Fibroblast of skin of left biceps (primary cell): ENCODE measurements around the gene ARHGAP18.

Experiments used
- DNase-seq, 2 experiments: peaks; one replicate each; pipeline ENCODE4 v3.0.0-alpha.2; 2013; ENCODE audit warnings: low read depth in 2 of 2

Gene ARHGAP18

DNA sequence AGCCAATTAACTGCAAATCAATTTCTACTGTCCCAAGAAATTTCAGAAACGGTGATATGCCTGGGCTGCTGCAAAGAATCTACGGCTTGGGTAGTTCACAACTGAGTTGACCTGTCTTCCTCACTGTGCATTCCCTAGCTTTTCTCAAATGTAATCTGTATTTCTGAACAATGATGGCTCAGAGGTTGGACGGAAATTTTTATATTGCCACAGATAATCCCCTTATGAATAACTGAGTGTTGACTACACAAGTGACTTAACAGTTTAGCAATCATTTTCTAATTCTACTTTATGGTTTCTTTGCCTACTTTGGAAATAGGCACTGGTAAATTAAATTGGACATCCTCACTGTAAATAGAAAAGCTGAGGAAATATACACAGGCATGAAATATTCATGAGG, 94.5 kb downstream of the ARHGAP18 start:
- no peak for DNase-seq

- no peak for DNase-seq
Observed at GRCh38 chr6:129615020-129615419, 95.0 kb downstream of the ARHGAP18 start.

DNA sequence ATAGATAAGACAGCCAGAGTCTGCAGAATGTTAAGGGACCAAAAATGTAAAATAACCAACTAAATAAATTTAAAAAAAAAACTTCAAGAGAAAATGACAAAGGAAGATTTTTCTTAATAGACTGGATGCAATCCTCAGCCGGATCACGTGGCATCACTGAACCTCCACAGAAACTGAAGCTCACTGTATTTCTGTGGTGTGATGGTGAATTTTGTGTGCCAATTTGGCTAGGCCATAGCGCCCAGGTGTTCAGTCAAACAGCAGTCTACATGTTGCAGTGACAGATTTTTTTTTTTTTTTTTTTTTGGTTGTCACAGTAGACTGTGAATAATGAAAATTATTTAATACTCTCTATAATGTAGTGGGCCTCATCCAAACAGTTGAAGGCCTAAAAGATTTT, 95.5 kb downstream of the ARHGAP18 start:
- DNase-seq, result no peak

GRCh38 chr6:129612440-129612839, 97.5 kb downstream of the ARHGAP18 start:
- no peak for DNase-seq

DNA sequence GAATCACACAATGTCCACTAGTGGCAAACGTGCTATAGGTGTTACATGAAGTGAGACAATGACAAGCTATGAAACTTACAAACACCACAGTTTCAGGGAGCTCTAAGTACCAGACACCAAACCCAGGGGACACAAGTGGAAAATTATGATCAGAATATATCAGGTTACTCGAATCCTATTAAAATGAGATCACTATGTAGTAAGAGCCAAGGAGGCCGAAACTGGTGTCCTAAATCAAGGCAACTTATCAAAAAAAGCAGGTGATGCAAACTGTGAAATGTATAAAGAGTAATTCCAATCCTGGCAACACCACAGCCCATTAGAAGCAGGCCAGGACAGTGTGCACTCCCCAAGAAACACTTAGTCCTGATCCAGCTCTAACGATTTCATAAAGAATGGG, 100.3 kb downstream of the ARHGAP18 start:
- DNase-seq, result no peak

DNA sequence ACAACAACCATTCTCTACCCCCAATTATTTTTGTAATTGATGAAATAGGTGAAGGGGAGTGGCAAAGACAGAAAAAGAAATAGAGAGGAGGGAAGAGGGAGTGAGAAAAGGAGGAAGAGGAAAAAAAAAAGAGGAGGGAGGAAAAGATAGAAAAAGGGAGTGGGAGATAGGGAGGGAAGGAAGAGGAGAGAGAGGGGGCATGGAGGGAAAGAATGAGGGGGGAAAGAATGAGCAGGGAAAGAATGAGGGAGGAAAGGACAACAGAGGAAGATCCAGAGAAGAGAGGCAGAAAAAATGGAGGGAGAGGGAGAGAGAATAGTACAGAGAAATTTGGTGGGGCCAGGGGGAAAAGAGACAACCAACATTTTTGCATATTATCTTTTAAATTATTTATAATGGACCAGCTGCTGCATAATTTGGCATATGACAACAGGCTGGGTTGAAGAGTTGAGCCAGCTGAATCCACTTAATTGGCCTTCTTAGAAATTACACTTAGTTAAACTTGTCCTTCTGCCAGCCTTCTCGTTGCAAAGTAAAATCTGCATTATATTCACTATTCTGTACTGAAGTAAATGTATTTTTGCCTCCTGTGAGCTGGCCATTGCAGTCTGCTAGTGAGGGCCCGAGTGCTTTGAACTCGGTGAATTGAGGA, 101.0 kb downstream of the ARHGAP18 start:
- DNase-seq, result no peak

GRCh38 chr6:129607581-129608186, 102.3 kb downstream of the ARHGAP18 start:
- DNase-seq, result no peak

DNA sequence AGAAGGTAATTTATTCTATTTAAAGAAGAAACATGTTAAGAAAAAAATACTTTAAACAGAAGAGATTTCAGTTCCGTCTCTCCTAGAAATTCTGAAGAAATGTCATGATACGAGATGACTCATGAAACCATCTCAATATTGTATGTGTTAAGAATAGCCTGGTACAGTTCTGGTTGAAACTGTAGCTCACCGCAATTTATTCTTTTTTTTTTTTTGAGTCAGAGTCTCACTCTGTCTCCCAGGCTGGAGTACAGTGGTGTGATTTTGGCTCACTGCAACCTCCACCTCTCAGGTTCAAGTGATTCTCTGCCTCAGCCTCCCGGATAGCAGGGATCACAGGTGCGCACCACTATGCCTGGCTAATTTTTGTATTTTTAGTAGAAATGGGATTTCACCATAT, 103.3 kb downstream of the ARHGAP18 start:
- DNase-seq, result no peak

DNA sequence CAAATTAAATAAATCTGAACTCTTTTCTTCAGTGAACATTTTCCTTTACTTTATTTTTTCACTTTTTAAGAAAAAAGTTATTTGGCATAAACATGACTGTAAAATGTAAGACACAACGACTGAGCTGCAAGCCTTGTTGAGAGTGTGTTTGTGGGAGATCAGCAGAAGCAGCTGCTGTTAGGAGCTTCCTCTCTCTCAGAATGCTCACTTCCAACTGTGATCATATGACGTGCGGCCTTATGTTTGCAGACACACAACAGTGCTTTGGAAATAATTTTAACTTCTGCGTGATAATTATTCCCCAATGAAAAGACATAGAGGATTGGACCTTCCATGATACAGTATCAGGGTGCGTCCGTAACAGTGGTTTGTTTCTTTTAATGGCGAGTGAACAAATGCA, 104.0 kb downstream of the ARHGAP18 start:
- no peak for DNase-seq

DNA sequence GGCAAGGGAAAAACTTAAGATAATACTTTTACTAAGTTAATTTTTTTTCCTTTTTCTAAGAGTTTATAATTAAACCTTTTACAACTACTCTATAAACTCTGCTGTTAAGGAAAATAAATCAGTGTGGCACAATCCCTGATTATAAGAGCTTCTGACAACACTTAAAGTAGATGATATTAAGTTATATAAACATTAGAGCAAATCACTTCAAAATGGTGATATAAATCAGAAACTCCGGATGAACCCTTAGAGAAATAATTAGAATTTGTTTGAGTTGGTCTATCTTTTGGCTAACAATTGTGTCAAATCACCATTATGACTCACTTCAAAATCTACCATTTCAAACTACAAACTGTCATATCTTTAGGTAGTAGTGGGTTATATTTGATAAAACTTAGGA, 104.9 kb downstream of the ARHGAP18 start:
- DNase-seq, result no peak

GRCh38 chr6:129604321-129604720, 105.7 kb downstream of the ARHGAP18 start:
- DNase-seq, result no peak

DNA sequence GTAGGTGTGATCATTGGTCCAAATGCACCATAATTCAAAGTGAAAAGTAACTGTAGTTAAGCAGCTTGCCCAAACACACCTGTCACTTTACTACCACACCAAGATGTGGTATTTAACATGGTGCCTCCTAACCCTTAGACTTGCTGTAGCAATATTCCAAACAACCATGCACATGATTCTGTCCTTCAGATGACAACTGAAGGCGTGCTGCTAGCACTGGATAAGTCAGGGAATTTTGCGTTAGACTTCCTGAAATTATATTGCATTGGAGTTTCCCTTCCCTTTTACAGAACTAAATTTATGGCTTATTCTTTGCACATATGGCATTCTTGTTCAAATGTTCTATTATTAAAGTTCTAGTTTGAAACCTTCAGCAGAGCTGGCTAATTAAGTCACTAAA, 106.2 kb downstream of the ARHGAP18 start:
- no peak for DNase-seq

- no peak for DNase-seq
Observed at GRCh38 chr6:129601323-129601722, 108.7 kb downstream of the ARHGAP18 start.

DNA sequence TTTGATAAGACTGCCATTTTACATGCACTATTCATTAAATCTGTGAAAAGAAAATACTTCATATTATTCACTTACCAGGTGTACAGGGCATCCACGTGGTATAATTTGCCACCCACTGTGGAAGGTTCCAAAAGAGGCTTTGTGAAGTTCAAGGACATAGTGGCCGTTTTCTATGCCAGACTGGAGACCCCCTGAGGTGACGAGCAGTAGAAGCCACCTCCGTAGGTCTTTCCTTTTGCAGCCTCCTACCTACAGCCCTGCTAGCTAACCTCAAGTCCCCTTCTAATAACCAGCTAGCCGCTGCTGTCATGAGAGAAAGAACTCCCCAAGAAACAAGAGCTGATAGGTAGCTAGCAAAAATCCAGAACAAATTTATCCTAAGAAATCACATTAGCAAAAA, 110.5 kb downstream of the ARHGAP18 start:
- DNase-seq, result no peak

DNA sequence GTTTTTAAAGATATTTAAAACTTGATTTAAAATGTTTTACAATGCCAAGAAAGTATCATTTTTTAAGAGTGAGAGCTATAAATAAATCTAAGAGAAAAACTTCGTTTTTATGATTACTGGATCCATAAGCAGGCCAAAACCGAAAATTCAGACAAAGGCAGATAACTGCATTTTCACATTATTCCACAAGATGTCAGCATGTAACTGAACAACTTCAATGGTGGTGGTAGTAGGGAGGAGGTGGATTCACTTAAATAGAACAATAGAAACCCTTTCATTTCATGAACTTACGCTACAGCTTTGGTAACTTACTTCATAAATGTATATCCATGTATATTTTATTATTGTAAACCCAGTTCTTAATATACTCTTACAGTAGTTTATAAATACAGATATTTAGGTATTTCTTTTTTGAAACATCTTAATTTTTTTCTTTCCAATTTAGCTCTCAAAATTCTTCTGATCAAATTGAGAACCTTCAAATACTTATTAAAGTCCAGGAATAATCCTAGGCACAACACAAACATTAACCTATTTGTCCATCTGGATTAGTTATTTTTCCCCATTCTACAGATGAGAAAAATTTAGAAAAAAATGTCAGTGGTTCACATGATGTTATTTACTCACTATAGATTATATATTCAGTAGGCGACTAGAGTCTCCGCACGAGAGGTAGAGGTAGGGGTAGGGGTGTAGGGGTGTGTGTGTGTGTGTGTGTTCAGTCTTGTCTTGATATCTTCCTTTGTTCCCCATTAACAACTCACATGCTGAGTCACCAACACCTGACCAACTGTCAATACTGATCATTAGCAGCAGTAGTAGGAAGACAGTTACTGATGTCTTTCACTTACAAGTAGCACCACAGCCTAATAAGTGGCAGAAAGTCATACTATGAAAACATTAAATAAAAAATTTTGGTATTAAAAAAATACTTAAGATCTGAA, 111.5 kb downstream of the ARHGAP18 start:
- peak; percentile 40 to 44 for DNase-seq

DNA sequence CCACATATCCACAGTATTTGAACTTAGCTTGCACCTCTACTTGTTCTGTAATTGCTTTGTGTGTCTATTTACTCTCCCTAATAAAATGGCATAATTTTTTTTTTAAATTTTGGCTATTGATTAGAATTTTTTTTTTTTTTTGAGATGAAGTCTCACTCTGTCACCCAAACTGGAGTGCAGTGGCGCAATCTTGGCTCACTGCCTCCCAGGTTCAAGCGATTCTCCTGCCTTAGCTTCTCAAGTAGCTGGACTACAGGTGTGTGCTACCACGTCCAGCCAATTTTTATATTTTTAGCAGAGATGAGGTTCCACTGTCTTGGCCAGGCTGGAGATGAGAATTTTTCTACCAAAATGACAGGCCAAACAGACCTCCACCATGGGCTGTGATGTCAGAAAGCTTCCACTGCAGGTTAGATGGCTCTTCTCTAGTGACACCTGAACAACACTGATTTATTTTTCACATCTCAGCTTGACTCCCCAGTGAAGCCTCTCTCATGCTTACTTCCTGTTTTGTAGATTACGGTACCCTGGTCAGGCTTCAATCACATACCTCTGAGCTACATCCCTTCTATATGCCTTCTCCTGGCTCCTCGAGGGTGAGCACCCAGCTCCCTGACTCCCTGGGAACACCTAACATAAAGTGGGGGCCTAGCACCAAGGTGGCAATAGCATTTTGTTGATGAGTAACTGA, 112.8 kb downstream of the ARHGAP18 start:
- no peak for DNase-seq

- DNase-seq, result no peak
Observed at GRCh38 chr6:129596522-129596921, 113.5 kb downstream of the ARHGAP18 start.

DNA sequence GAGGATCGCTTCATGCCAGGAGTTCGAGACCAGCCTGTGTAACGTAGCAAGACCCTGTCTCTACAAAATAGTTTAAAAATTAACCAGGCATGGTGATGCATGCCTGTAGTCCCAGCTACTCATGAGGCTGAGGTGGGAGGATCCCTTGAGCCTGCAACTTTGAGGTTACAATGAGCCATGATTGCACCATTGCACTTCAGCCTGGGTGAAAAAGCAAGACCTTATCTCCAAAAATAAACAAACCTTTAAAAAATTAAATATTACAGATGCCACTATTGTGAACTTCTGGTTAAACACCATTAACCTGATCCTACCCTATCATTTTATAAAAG, 116.8 kb downstream of the ARHGAP18 start:
- no peak for DNase-seq

- no peak for DNase-seq
Observed at GRCh38 chr6:129592516-129593232, 117.3 kb downstream of the ARHGAP18 start.

DNA sequence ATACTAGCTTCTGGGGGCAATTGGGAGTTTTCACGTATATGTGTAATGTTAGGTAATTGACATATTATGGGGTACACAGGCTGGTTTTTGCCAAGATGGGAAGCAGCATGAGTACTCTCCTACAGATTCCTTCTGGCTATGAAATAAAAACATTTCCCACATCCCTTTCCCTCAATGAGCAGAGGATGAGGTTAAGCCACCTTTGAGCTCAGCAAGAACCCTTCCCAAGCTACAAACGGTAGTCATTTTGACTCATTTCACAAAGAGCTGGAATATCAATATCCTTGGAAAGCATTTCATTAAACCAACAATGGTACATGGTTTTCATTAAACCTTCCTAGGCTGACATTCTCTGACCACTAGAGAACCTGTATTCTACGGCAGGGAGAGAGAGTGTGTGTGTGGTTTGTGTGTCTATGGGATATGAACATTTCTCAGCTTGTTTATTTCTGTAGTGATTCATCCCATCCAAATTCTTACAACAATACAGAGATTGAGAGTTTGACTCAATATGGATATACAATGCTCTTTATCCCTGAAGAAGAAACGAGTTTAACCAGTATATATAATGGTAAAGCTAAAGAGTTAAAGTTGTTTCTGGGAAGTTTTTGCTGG, 119.5 kb downstream of the ARHGAP18 start:
- DNase-seq, result peak; percentile 81 to 87

DNA sequence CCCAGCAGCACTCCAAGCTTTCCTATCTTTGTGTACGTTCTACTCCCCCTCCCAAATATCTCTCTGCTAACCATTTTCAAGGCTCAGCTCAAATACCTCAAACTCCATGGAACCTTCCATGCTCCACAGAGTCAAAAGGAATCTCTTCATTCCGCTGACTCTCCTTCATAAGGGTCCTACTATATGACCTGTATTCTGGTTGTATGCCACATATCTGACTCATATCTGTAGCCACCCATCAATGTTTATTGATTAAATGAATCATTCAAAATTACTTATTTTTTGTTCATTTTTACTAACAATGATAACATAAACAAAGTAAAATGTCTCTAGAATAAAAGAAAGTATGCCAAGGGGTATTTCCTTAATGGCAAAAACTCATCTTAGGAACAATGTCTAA, 123.2 kb downstream of the ARHGAP18 start:
- DNase-seq, result no peak
